Fibroblast of the conjunctiva (primary cell): Measurements from ENCODE around the gene OSBP2.
"Not testable (repeated sequence)": the region's sequence is repeated elsewhere in the genome, so short reads cannot be mapped to it uniquely, and the experiment has no call there.

Experiments used
- DNase-seq: peaks from one replicate; pipeline ENCODE4 v3.0.0-alpha.2; 2010; ENCODE audit warnings: low read depth

OSBP2 gene

DNA sequence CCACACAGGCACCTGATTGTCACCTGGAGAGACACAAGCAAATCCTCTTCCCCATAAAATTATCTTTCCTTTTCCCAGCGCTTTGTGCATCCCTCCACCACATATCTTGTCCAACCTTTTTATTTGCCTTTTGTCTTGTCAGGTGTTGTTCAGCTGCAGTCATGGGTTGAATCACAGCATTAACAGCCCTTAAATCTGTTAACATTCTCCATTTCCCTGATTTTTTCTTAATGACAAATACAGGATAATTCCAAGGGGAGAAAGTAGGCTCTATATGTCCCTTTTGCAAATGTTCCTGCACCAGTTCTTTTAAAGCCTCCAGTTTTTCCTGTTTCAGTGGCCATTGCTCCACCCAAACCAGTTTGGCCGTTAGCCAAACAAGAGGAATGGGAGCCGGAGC lies 18.1 kb upstream of the OSBP2 start:
- DNase-seq = not testable (repeated sequence)

DNA sequence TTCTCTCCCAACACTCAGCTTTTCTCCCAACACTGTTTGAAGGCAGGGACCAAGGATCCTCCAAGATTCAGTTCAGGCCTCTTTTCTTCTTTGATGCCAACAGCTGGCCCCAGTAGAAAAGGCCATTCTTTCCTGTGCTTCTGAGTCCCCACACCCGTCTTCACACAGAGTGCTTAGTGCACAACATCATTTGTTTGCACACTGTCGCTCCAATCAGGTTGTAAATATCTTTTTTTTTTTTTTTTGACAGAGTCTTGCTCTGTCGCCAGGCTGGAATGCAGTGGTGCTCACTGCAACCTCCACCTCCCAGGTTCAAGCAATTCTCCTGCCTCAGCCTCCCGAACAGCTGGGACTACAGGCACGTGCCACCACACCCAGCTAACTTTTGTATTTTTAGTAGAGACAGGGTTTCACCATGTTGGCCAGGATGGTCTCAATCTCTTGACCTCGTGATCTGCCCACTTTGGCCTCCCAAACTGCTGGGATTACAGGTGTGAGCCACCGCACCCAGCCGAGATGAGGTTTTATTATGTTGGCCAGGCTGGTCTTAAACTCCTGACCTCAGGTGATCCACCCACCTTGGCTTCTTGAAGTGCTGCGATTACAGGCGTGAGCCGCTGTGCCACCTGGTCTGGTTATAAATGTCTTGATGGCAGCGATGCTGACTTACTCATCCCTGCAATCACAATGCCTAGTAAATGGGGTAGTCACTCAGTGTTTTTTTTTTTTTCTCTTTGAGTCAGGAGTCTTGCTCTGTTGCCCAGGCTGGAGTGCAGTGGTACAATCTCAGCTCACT lies 14.6 kb upstream of the OSBP2 start:
- not testable (repeated sequence) for DNase-seq

DNA sequence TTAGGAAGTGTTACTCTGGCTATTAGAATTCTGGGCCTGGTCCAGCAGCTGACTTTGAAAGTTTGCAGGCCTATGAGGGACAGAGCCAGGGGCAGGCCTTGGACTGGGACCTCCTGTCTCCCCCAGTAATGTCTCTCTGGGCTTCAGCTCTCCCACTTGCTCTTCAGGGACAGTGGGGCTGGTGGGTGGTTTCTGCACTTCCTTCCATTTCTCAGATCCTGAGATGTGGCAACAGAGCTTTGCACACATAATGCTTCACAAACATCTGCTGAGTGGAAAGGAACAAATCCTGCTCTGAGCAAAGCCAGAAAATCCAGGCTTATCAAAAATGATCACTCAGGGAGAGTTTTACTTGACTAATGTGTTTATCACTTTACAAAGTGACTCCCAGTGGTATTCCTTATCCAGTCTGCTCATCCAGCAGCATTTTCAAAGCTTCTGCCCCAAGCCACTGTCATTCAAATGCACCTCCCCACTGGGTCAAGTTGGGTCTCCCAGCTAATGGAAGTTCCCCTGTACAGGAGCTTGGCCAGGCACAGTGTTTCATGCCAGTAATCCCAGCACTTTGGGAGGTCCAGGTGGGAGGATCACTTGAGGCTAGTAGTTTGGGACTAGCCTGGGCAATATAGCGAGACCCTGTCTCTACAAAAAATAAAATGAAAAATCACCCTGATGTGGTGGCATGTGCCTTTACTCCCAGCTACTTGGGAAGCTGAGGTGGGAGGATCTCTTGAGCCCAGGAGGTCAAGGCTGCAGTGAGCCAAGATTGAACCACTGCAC lies 13.5 kb upstream of the OSBP2 start:
- no peak for DNase-seq

DNA sequence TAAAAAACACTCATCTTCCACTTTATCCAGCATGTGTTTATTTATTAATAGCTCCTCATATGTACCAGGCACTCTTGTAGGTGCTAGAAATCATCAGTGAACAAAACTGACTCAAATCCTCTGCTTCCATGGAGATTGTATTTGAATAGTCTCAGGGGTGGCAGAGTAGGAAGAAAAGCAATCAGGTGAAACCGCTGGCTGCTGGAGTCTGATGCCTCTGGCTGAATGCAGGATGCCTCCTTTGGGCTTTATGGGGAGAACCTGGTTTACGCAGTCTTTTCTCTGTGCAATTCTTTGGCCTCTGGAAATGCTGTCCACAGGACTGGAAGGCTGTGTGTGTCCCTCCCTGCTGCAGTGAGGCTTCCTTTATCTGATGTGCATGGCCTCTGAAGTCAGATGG lies 12.8 kb upstream of the OSBP2 start:
- no peak for DNase-seq

DNA sequence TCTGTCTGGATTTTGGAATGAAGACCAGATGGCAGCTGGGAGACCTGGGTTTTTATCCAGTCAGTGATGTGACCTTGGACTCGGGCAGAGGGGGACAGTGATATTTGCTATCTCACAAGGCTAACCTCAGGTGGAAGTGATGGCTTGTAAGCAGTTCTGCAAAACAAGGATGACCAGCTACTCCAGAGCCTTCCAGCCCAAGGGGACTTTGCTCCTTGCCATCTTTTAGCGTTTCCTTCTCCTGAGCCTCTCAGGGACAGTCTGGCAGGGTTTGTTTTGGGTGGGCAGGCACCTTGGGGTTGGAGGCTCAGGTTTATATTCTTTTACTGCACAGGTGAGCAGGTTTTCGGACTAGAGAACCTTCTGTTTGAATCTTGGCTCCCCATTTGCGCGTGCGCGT lies 9.5 kb upstream of the OSBP2 start:
- DNase-seq = no peak

DNA sequence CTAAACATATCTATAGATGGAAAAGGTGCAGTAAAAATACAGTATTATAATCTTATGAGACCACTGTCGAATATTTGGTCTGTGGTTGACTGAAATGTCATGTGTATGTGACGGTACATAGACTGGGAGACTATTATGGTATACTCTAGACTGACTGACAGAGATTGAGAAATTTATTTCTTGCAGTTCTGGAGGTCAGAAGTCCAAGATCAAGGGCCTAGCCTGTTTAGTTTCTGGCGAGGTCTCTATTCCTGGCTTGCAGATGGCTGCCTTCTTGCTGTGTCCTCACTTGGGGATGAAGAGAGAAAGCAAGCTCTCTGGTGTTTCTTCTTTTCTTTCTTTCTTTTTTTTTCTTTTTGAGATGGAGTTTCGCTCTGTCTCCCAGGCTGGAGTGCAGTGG lies 7.3 kb upstream of the OSBP2 start:
- no peak for DNase-seq

DNA sequence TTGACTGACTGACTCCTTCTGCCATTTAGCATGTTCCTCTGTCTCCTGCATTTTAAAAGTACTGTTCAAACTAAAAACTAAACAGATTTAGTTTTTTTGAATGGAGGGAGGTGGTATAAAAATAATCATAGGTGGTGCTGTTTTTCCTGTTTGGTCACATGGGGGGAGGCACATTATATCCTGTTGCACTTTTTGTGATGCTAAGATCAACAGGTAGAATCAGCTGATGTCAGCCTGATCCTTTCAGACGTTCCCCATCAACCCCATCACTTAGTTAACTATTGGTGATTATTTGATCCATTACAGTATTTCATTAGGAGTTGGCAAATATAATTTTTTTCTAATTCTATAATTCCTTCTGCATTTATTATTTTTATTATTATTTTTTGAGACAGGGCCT lies 5.1 kb upstream of the OSBP2 start:
- no peak for DNase-seq

DNA sequence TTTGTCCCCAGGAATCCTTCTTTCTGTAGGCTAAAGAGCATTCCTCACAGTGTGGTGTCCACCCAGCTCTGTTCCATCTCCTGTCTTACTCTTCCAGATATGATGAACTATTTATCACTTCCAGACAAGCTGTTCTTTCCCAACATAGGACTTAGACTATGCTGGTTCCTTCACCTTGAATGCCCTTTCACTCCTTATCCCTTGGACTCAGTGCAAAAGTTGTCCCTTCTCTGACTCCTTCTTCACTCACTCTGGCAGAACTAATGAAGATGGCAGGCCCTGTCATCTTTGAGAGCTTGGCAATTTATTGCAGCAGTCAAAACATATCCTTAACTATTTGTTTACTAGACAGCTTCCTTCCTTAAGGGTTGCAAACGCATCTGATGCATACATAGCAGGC lies 3.5 kb upstream of the OSBP2 start:
- no peak for DNase-seq

DNA sequence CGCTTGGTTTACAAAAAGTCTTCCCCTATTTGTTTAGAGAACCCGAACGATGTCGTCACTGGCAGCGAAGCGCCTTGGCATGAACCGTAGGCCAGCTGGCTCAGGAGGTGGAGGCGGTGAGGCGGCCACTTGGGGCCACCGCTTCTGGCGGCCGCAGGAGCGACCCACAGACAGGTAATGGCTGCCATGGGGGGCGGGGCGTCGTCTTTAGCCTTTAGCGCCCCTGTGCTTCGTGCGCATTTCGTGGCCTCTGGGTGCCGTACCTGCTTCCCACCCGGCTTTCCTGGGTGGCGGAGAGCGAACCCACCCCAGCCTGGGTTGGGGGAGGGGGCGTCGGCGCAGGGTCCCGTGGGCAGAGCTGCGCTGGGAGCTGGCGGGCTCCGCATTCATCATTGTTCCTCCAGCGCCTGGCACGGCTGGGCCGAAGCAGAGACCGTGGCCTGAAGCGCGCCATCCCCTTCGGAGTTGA lies 469 bp upstream of the OSBP2 start:
- no peak for DNase-seq

DNA sequence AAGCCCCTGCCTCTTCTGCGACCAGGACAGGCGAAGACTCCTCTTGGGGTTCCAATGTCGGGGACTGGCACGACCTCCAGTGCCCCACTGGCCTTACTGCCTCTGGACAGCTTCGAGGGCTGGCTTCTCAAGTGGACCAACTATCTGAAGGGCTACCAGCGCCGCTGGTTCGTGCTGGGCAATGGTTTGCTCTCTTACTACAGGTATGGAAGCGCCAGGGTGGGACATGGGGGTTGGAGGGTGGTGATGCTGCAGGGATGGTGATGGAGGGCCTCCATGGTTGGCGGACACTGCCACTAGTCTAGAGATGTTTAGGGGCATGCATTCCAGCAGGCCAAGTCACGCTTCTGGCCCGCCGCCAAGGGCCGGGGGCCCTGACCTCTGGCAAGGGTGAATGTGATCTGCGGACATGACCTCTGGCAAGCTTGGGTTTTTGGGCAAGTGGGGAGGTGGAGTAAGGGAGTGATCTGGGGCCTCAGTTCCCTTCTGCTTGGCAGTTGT lies 727 bp downstream of the OSBP2 start:
- DNase-seq = no peak

DNA sequence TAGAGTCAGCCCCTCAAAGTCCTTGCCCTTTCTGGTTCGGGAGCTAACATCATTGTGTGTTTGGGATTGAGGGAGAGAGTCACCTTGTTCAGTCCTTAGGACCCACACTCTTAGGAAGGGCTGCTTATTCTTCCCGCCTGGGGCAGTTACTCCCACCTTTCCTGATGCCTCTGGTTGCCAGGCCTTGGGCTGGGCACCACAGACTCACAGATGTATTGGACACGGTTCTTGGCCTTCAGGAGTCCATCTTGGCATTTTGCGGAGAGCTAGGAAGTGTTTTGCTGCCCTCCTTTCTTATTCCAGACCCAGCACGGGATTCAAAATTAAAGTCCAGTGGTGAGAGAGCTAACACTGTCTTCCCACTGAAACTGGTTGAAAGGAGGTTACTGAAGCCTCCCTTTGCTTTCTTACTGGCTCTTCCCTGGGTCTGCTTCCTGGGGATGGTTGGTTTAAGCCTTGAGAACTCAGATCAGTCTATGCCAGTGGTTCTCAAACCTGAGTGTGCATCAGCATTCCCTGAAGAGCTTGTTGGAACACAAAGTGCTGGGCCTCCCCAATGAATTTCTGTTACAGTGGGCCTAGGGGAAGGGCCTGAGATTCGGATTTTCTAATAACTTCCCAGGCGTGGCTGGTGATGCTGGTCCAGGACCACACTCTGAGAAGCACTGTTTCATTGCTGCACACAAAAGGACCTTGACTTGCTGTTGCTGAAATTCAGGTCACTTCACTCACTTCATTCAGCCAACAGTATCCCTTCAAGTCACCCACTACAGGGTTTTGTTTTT lies 1.4 kb downstream of the OSBP2 start:
- no peak for DNase-seq

DNA sequence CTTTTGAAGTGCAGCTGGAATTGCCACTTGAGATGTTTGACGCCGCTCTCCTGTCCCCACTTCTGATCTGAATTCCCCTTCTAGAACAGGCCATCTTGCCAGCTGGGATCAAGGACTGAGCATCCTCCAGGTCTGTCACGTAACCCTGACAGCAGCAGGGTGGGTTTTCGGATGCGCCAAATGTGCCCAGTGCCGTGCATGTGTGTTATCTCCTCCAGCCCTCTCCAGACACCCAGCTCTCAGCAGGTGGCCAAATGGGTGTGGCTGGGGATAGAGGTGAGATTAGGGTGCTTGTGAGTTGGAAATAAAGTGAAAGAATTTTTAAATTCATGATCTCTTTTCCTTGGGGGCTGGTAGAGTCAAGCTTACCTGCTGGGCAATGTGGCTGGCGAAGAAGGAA lies 3.3 kb downstream of the OSBP2 start:
- DNase-seq = no peak

DNA sequence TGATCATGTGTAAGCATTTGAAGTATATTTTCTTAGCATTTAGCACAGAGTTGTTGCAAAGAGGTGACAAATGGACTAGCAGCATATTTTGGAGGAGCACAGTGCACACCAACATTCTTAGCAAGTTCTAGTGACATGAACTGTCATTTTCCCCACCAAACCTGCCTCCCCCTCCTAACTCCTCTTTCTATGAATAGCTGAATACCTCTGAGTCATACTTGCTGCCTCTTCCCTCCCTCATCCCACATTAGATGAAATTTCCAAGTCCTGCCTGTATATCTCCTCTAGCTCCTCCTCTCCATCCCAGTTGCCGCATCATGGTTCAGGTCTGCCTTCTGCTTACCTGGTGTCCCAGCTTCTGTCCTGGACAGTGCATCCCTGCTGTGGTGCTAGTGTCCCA lies 7.2 kb downstream of the OSBP2 start:
- DNase-seq = no peak

DNA sequence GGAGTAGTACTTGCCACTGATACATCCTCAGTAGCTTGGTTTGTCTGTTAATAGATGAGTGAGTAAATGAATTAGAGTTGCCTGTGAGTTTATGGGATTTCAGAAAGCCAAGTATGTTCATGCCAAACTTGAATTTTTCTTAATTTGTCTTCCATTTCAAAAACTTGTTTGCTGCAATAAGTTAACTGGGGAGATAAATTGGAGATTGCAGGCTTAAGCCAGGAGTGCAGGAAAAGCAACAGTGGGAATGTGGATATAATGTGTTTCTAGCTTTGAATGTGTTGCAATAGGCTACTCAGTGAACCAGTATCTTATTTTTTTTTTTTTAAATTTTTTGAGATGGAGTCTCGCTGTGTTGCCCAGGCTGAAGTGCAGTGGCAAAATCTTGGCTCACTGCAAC lies 8.2 kb downstream of the OSBP2 start:
- no peak for DNase-seq

DNA sequence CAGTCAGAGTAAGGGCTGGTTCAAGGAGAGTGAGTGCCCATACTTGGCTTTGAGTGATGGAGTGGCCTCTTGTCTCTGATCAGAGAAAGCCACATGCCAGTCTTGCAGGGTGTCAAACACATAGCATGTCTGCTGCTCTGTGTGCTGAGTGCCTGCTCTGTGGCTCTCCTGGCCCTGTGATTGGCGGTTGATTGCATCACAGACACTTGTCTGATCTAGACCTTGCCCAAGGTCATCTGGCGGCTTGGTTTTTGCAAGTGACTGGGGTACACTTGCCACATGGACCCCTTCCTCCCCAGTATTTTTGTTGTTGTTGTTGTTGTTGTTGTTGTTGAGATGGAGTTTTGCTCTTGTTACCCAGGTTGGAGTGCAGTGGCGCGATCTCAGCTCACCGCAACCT lies 10.3 kb downstream of the OSBP2 start:
- no peak for DNase-seq

DNA sequence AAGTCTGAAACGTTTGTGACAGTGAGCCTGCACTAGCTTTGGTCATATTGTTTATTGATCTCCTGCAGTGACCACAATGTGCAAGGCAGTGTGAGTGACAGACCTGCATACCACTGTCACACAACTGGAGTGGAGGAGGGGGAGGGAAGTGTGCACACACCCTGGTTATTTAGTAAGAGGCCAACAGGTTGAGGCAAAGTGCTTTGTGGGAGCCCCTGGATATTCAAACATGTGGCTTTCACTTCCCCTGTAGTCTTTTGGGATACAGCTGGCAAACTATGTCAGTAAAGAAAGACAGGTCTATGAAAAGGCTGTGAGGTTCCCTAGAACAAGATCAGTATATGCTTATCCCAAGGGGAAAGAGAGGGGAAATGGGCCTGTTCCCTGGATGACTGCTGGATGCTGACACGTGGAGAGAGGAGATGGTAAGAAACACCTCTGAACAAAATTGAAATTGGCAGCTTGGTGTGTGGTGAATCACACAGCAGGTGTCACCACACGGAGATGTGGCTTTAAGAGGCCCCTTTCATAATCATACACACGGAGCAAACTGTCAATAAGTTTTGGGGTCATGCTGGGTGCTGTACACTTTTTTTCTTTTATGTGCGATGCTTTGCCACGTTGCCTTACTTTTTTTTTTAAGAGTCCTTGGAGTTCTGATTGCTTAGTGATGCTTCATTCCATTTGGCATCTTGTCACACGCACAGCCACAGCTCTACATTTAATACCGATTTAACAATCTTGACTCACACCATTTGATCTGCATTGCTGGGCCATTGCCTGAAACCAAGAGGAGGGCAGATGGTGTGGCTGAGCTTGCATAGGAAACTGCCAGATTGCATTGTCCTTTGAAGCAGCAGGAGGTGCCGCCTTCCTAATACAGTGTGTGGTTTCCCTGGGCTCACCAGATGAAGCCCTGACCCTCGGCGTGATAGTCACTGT lies 11.3 kb downstream of the OSBP2 start:
- peak; percentile 43 for DNase-seq

DNA sequence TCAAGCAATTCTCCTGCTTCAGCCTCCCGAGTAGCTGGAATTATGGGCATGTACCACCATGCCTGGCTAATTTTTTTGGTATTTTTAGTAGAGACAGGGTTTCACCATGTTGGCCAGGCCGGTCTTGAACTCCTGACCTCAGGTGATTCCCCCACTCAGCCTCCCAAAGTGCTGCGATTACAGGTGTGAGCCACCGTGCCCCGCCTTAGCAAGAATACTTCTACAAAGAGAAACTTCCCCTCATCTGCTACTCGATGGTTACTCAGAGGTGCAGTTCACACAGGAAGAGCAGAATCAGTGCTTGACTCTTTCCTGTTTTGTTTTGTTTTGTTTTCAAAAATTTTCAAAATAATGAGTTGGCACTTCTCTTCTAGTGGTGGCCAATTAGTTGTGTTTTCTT lies 15.3 kb downstream of the OSBP2 start:
- DNase-seq = not testable (repeated sequence)

DNA sequence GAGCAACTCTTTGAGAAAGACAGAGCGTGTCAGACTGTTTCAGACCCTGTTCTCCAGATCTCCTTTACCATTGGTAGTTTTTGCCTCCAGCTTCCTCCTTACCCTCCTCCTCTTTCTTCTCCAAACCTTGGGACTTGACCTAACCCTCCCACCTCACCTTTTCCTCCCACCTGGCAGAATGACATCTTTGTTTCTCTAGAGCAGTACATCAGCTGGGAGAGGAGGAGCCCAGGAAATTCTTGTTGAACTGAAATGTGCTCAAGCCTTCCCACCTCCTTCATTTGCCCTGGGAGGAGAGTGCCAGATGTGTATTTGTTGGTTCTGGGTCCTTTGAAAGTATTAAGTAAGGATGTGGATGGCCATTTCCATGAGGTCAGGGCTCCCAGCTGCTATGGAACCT lies 17.4 kb downstream of the OSBP2 start:
- no peak for DNase-seq

DNA sequence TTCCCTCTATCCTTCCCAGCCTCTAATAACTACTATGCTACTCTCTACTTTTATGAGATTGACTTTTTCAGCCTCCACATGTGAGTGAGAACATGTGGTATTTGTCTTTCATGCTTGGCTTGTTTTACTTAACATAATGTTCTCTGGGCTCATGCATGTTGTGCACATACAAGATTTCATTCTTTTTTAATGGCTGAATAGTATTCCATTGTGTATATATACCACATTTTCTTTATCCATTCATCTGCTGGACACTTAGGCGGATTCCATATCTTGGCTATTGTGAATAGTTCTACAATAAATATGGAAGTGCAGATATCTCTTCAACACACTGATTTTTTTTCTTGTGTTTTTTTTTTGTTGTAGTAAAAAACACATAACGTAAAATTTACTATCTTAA lies 19.4 kb downstream of the OSBP2 start:
- DNase-seq = no peak

DNA sequence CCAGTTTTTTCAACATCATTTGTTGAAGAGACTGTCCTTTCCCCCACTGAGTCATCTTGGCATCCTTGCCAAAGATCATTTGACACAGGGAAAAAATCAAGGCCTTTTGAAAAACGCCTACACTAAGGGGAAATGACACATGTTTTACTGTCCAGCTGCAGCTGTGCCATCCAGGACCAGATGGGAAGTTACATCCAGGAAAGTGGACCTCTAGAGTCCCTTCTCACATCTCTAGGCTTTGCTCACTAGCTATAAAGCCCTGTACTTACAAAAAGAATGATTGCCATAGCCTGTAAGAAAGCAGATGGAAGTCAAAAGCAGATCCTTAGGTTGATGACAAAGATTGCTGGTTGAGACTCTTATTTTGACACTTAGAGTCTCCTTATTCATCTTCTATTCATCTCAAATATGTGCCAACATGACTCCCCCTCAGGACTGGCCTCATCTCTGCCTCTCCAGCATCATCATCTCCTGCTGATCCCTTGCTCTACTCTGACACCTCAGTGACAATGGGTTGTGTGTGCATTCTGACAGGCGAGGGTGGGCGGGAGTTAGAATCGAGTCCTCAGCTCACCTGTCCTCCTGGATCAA lies 22.8 kb downstream of the OSBP2 start:
- DNase-seq = peak; percentile 38

DNA sequence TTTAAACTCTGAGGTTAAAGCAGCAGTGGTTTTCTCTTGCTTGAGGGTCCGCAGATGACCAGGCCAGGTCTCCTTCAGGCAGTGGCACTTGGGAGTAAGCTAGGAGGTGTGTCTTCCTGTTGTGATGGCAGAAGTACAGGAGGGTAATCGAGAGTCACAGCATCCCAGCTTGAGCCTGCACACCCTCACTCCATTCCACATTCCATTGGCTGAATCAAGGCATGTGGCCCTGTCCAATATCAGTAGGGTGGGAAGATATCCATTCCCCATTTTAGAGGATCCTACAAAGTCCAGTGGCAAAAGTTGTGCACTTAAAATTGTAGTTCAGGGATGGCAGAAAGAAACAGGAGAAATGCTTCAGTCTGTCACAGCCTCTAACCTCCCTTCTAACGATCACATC lies 23.3 kb downstream of the OSBP2 start:
- no peak for DNase-seq
